ENCODE results near the gene DAP.
"Not testable (repeated sequence)": the region's sequence is repeated elsewhere in the genome, so short reads cannot be mapped to it uniquely, and the experiment has no call there.

The DAP gene

GRCh38 chr5:10734037-10734709 lies 26.9 kb downstream of the DAP start:
- DNase-seq (ENCODE audit: low read depth in 2 of 2): no peak

DNA sequence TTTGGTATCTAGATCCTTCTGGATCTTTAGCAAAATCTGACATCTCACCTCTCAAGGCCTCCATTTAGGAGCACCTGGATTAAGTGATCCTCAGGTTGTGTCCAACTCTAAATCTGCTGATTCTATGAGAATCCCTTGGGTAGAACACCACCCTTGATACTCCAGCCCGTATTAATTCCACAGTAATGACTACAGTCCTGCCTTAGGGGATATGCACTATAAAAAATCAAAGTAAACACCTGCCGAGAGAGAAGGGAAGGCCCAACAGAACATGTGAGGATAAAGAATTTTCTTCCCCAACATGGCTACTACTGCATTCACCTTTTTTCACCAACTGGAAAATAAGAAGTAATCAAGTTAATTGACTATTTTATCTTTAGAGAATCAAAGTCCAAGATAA lies 27.6 kb downstream of the DAP start:
- DNase-seq (ENCODE audit: low read depth in 2 of 2): no peak

- DNase-seq (ENCODE audit: low read depth in 2 of 2): no peak
Observed at GRCh38 chr5:10731913-10732312, 29.1 kb downstream of the DAP start.

- no peak for DNase-seq (ENCODE audit: low read depth in 2 of 2)
Observed at GRCh38 chr5:10730043-10730351, 31.0 kb downstream of the DAP start.

GRCh38 chr5:10729320-10730042 lies 31.6 kb downstream of the DAP start:
- DNase-seq (ENCODE audit: low read depth in 2 of 2): no peak

- no peak for DNase-seq (ENCODE audit: low read depth in 2 of 2)
Observed at GRCh38 chr5:10728679-10729078, 32.4 kb downstream of the DAP start.

DNA sequence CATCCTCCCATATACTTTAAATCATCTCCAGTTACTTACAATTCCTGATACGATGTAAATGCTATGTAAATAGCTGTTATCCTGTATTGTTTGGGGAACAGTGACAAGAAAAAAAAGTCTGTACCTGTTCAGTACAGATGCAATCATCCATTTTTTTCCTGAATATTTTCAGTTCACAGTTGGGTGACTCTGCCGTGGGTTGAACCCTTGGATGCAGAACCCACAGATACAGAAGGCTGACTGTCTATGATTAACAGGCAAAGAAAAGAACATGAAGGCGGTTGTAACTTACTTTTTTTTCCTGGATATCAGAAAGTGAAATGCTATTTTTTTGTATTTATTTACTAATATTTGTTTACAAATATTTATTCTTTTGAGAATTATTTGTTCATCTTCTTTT lies 33.2 kb downstream of the DAP start:
- DNase-seq (ENCODE audit: low read depth in 2 of 2): no peak

DNA sequence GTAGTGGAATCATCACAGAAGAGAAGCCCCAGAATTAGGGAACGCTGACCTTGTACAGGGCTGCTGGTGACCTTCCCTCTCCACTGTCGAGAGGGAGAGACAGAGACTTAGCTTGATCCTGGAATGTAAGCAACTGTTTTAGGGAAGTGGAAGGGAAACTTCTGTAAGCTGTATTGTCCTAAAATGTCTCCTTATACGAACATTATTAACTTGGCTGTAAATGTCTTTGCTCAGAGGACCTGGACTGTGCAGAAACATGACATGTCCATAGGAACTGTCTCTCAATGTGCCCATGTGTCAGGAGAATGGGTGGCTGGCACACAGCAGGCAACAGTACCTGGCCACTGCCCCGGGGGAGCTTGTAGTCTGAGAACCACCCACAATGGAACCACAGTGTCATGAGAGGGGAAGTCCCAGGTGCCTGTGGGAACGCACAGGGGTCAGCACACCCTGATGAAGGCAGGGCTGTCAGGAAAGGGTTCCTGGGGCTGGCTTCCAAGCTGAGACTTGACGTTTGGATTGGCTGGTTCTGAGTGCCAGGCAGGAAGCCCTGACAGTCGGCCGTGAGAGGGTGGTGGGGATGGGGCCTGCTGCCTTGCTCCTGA lies 34.0 kb downstream of the DAP start:
- no peak for DNase-seq (ENCODE audit: low read depth in 2 of 2)

GRCh38 chr5:10726179-10726912 lies 34.7 kb downstream of the DAP start:
- no peak for DNase-seq (ENCODE audit: low read depth in 2 of 2)

DNA sequence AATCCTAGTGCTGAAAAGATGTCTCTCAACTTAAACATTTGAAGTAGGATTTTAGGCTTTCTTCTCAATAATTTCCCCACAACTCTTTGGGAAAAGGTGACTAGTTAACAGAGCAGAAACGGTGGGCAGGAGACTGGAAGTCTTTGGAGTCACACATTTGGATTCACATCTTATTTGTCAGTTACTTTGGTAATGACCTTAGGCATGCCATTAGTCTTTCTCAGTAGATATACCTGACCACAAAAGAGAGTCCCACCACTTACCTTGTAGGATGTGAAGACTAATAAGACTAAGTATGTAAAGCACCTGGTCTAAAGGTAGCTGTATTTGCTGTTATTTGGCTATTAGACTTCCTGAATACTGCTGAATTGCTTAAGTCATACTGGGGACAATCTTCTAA lies 35.4 kb downstream of the DAP start:
- DNase-seq (ENCODE audit: low read depth in 2 of 2): no peak

- DNase-seq (ENCODE audit: low read depth in 2 of 2): no peak
Observed at GRCh38 chr5:10724781-10725507, 36.1 kb downstream of the DAP start.

GRCh38 chr5:10723514-10723913 lies 37.5 kb downstream of the DAP start:
- DNase-seq (ENCODE audit: low read depth in 2 of 2): no peak

- DNase-seq (ENCODE audit: low read depth in 2 of 2): not testable (repeated sequence)
Observed at GRCh38 chr5:10720766-10721165, 40.3 kb downstream of the DAP start.

GRCh38 chr5:10719965-10720364 lies 41.1 kb downstream of the DAP start:
- no peak for DNase-seq (ENCODE audit: low read depth in 2 of 2)

- DNase-seq (ENCODE audit: low read depth in 2 of 2): not testable (repeated sequence)
Observed at GRCh38 chr5:10718617-10719016, 42.4 kb downstream of the DAP start.

- DNase-seq (ENCODE audit: low read depth in 2 of 2): not testable (repeated sequence)
Observed at GRCh38 chr5:10716825-10717224, 44.2 kb downstream of the DAP start.

- DNase-seq (ENCODE audit: low read depth in 2 of 2): no peak
Observed at GRCh38 chr5:10715605-10716290, 45.3 kb downstream of the DAP start.

DNA sequence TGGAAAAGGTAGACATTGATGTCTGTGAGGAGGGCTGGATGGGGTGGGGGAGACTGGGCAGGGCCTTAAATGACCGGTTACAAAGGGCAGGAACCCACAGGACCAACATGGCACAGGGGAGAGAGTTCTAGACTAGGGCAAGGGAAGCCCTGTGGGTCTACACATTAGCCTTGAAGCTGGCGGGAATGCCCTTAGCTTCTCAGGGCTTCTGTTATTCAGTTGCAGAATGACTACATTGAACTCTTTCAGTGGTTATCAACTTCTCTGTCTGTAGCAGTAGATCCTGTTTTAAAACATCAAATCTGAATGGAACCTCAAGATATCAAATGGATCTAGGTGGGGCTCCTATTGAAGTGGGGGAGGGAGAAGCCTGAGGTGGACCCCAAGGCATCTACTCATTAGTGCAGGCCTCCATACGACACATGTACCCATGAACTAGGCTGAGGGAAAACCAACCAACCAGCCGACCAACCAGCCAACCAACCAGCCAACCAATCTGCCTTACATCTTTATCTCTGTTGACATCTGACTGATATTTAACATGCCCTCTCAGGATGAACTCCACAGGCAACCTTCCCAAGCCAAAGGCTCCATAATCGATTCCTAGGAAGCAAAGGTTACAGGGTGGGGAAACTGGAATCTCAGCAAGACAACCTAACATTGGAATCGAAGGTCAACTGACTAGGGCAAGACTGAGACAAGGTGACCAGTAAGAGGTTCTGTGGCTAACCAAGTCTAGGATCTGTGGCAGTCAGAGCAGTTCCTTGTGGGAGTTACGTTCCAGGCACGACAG lies 48.3 kb downstream of the DAP start:
- no peak for DNase-seq (ENCODE audit: low read depth in 2 of 2)

- no peak for DNase-seq (ENCODE audit: low read depth in 2 of 2)
Observed at GRCh38 chr5:10711562-10711961, 49.5 kb downstream of the DAP start.

DNA sequence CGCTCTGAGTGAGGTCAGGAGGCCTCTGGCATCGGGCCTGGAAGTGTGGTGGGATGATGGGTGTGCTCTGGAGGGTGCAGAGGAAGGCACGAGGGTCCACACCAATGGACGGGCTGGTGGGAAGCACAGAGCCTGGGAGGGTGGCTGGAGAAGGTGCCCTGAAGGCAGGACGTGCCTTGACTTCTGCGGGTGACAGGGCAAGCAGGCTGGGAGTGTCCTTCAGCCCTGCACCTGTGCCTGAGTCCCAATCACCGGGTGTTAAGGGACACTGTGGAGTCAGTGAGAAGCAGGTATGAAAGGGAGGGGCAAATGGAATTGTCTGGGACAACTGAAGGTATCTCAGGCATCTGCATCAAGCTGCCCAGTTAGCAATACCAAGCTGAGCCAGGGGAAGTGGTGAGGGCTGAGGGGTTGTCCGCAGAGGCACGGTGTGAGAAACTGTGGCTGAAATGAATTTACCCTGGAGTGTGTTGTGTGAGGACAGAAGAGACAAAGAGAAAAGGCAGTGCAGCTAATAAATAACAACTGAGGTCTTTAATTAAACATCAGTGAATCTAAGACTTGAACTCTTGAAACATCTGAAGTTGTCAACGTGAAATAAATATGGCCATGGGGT lies 50.4 kb downstream of the DAP start:
- no peak for DNase-seq (ENCODE audit: low read depth in 2 of 2)
